Measurements from ENCODE around the gene GNG11. TPM values are rescaled to one million over a fixed set of nuclear protein-coding genes. Genes with fewer than 3 reads are reported as not detected.
"Not testable (repeated sequence)": the region's sequence is repeated elsewhere in the genome, so short reads cannot be mapped to it uniquely, and the experiment has no call there.

The GNG11 gene
- total RNA-seq, 2 donors from 2014 or later: 1.3 to 3.1 TPM

GRCh38 chr7:93902777-93903423 lies 18.6 kb upstream of the GNG11 start:
- Histone ChIP-seq H3K9ac (ENCODE audit: extremely low read depth, low read length, poor library complexity, severe bottlenecking) (no peak overlapping the region), H3K9me3 (ENCODE audit: control insufficient read depth, low read length) (no peaks in the 10 kb centered on the region), H3K4me3 (ENCODE audit: low read length) (no peak overlapping the region), H3K36me3 (ENCODE audit: control insufficient read depth, insufficient read depth, low read length) (no peaks in the 10 kb centered on the region), H3K27ac (ENCODE audit: low read depth, low read length) (no peak overlapping the region), H3K27me3 (ENCODE audit: control insufficient read depth, insufficient read depth, low read length, poor library complexity, severe bottlenecking) (no peaks in the 10 kb centered on the region), H3K4me1 (ENCODE audit: control insufficient read depth, insufficient read depth, low read length) (no peaks in the 10 kb centered on the region)
- H3K36me3 Mint-ChIP-seq (ENCODE audit: low read depth): no peaks in the 10 kb centered on the region
- TF ChIP-seq CTCF (conservative IDR thresholded peaks at IDR 0.05): peak; percentile 96
- DNase-seq: peak; percentile 54
- H3K4me1 Mint-ChIP-seq: no peaks in the 10 kb centered on the region
- WGBS, 2 experiments (ENCODE audit: insufficient coverage in 1 of 2, insufficient read length in 1 of 2): 93 to 100% methylated on average over 1 of the region's 1 CpG
- peaks cover 2% of the 10 kb centered on the region for H3K27me3 Mint-ChIP-seq (ENCODE audit: insufficient read depth)
- no peak overlapping the region for H3K4me3 Mint-ChIP-seq
- no peaks in the 10 kb centered on the region for H3K9me3 Mint-ChIP-seq
- no peak overlapping the region for H3K27ac Mint-ChIP-seq

- Mint-ChIP-seq H3K36me3 (ENCODE audit: low read depth) (no peaks in the 10 kb centered on the region), H3K27me3 (ENCODE audit: insufficient read depth) (peaks cover 2% of the 10 kb centered on the region), H3K4me3 (no peak within 1 kb of the TSS), H3K9me3 (no peaks in the 10 kb centered on the region), H3K4me1 (no peaks in the 10 kb centered on the region), H3K27ac (no peak within 1 kb of the TSS)
- H3K36me3 ChIP-seq (ENCODE audit: control insufficient read depth, insufficient read depth, low read length): no peaks in the 10 kb centered on the region
- no peak within 1 kb of the TSS for H3K4me3 ChIP-seq (ENCODE audit: low read length)
- H3K4me1 ChIP-seq (ENCODE audit: control insufficient read depth, insufficient read depth, low read length): no peaks in the 10 kb centered on the region
- TF ChIP-seq CTCF (conservative IDR thresholded peaks at IDR 0.05): no peak
- H3K9ac ChIP-seq (ENCODE audit: extremely low read depth, low read length, poor library complexity, severe bottlenecking): no peak within 1 kb of the TSS
- no peaks in the 10 kb centered on the region for H3K27me3 ChIP-seq (ENCODE audit: control insufficient read depth, insufficient read depth, low read length, poor library complexity, severe bottlenecking)
- WGBS, 2 experiments (ENCODE audit: insufficient coverage in 1 of 2, insufficient read length in 1 of 2): 88 to 100% methylated on average over 1 to 2 of the region's 3 CpGs
- no peak within 1 kb of the TSS for H3K27ac ChIP-seq (ENCODE audit: low read depth, low read length)
- no peaks in the 10 kb centered on the region for H3K9me3 ChIP-seq (ENCODE audit: control insufficient read depth, low read length)
- DNase-seq: no peak
These were observed 15.3 kb upstream of the GNG11 start, which contains the start of gene GNGT1 for GRCh38 chr7:93906267-93906666. TSS of gene GNGT1 (plus strand) at chr7:93906567. CDS start at chr7:93906747, 180 bp downstream.

GRCh38 chr7:93910076-93910994 lies 11.2 kb upstream of the GNG11 start:
- whole genome bisulfite sequencing, 2 experiments (ENCODE audit: insufficient coverage in 1 of 2, insufficient read length in 1 of 2): 100% methylated on average over 3 of the region's 3 CpGs; no CpG with 5 or more reads in 1 of the 2 experiments
- H3K36me3 Mint-ChIP-seq (ENCODE audit: low read depth): no peaks in the 10 kb centered on the region
- H3K4me1 ChIP-seq (ENCODE audit: control insufficient read depth, insufficient read depth, low read length): no peaks in the 10 kb centered on the region
- H3K36me3 ChIP-seq (ENCODE audit: control insufficient read depth, insufficient read depth, low read length): no peaks in the 10 kb centered on the region
- H3K4me3 Mint-ChIP-seq: no peak overlapping the region
- H3K9ac ChIP-seq (ENCODE audit: extremely low read depth, low read length, poor library complexity, severe bottlenecking): no peak overlapping the region
- H3K27me3 ChIP-seq (ENCODE audit: control insufficient read depth, insufficient read depth, low read length, poor library complexity, severe bottlenecking): no peaks in the 10 kb centered on the region
- H3K9me3 ChIP-seq (ENCODE audit: control insufficient read depth, low read length): no peaks in the 10 kb centered on the region
- no peak overlapping the region for H3K4me3 ChIP-seq (ENCODE audit: low read length)
- no peak for DNase-seq
- H3K27me3 Mint-ChIP-seq (ENCODE audit: insufficient read depth): no peaks in the 10 kb centered on the region
- H3K27ac Mint-ChIP-seq: no peak overlapping the region
- no peaks in the 10 kb centered on the region for H3K9me3 Mint-ChIP-seq
- no peak overlapping the region for H3K27ac ChIP-seq (ENCODE audit: low read depth, low read length)
- H3K4me1 Mint-ChIP-seq: no peaks in the 10 kb centered on the region
- TF ChIP-seq CTCF (conservative IDR thresholded peaks at IDR 0.05): no peak

- H3K36me3 ChIP-seq (ENCODE audit: control insufficient read depth, insufficient read depth, low read length); H3K27me3 Mint-ChIP-seq (ENCODE audit: insufficient read depth); H3K9ac ChIP-seq (ENCODE audit: extremely low read depth, low read length, poor library complexity, severe bottlenecking); H3K4me1 Mint-ChIP-seq; H3K27ac ChIP-seq (ENCODE audit: low read depth, low read length); H3K4me1 ChIP-seq (ENCODE audit: control insufficient read depth, insufficient read depth, low read length); H3K27ac Mint-ChIP-seq; H3K4me3 Mint-ChIP-seq; DNase-seq; H3K4me3 ChIP-seq (ENCODE audit: low read length); H3K9me3 ChIP-seq (ENCODE audit: control insufficient read depth, low read length); H3K9me3 Mint-ChIP-seq; H3K36me3 Mint-ChIP-seq (ENCODE audit: low read depth); H3K27me3 ChIP-seq (ENCODE audit: control insufficient read depth, insufficient read depth, low read length, poor library complexity, severe bottlenecking): not testable (repeated sequence)
- WGBS, 2 experiments (ENCODE audit: insufficient coverage in 1 of 2, insufficient read length in 1 of 2): no CpG with 5 or more reads among the region's 3 CpGs
These were observed 10.3 kb upstream of the GNG11 start for GRCh38 chr7:93911242-93911641.

GRCh38 chr7:93911661-93912060 lies 9.9 kb upstream of the GNG11 start:
- H3K4me1 ChIP-seq (ENCODE audit: control insufficient read depth, insufficient read depth, low read length); H3K9me3 ChIP-seq (ENCODE audit: control insufficient read depth, low read length); H3K27me3 Mint-ChIP-seq (ENCODE audit: insufficient read depth); H3K4me3 ChIP-seq (ENCODE audit: low read length); H3K36me3 Mint-ChIP-seq (ENCODE audit: low read depth); H3K27me3 ChIP-seq (ENCODE audit: control insufficient read depth, insufficient read depth, low read length, poor library complexity, severe bottlenecking); H3K27ac Mint-ChIP-seq; DNase-seq; H3K4me3 Mint-ChIP-seq; H3K9me3 Mint-ChIP-seq; H3K27ac ChIP-seq (ENCODE audit: low read depth, low read length); H3K9ac ChIP-seq (ENCODE audit: extremely low read depth, low read length, poor library complexity, severe bottlenecking); H3K36me3 ChIP-seq (ENCODE audit: control insufficient read depth, insufficient read depth, low read length); H3K4me1 Mint-ChIP-seq: not testable (repeated sequence)

Data from endodermal cell (in vitro differentiated cells).